Fibroblast of skin of left quadriceps (primary cell): ENCODE data around the gene BRSK2.

ENCODE experiments used
- DNase-seq, 2 experiments: peaks; one replicate each; pipeline ENCODE4 v3.0.0-alpha.2; 2013; ENCODE audit warnings: low read depth in 2 of 2

Gene BRSK2

DNA sequence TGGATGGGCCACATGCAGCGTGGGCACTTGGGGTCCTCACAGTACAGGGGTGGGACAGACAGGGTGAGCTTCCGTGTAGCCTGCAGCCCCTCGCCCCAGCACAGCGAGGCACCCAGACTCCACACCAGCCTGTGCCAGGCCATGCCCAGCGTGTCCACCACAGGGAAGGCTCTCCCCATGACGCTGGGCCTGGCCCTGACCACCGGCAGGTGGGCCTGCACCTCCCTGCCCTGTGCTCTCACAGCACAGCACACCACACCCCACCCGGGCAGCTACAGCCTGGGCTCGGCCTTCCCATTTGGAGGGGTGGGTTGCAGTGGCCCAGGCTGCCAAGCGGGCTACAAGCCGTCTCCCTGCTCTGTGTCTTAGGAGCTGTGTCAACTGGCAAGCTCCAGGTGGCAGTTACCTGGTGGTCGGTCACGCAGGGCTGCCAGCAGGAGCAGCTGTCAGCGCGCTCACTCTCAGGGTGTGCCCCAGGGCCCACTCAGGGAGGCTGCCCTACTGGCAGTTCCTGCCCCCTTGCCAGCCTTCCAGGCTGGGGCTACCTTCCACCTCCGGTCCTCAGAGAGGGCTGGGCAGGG is 92.2 kb downstream of the BRSK2 start:
- DNase-seq = no peak

GRCh38 chr11:1482581-1483444 is 93.1 kb downstream of the BRSK2 start:
- DNase-seq = no peak

- no peak for DNase-seq
These were observed 93.8 kb downstream of the BRSK2 start for GRCh38 chr11:1483445-1483961.

- no peak for DNase-seq
These were observed 94.4 kb downstream of the BRSK2 start for GRCh38 chr11:1484061-1484671.

- DNase-seq = no peak
These were observed 95.2 kb downstream of the BRSK2 start for GRCh38 chr11:1484695-1485503.

GRCh38 chr11:1485504-1485885 is 95.8 kb downstream of the BRSK2 start:
- no peak for DNase-seq

DNA sequence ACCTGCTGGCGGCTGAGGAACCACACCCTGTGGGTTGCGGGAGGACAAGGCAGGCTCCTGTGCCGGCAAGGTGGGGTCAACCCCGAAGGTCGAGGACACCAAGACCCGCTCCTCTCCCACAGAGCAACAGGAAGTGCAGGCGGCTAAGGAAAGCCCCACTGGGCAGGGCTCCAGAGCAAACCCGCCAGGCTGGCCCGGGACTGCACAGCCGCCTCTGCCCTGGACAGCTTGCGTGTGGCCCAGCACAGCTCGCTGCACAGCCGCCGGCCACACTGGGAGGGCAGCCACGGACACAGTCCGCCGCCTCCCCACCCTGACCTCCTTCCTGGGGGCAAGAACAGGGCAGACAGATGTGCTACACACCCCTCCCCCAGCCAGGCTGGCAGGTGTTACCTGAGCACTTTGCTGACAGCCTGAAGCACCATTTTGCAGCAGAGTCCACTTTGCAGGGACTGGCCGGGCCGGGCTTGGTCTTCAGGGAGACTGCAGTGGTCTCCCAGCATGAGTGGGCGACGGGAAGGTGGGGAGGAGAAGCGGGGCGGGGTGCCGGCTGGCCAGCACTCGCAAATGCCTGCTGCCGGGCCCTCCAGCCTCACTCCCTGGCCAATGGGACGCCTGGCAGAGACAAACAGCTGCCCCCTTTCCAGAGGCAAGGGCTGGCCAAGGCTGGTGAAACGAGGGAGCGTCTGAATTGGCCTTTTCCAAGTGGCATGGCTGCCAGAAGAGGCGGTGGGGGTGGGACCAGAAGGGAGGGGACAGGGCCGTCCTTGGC is 96.5 kb downstream of the BRSK2 start, which contains the start of gene MOB2:
Gene MOB2 (minus strand): TSS at position 726 of the 772 bp plus-strand sequence. CDS start 223 bp downstream, at position 503.
- no peak for DNase-seq

GRCh38 chr11:1487091-1487850 is 97.5 kb downstream of the BRSK2 start:
- DNase-seq = no peak

- no peak for DNase-seq
These were observed 98.3 kb downstream of the BRSK2 start for GRCh38 chr11:1487851-1488574.

DNA sequence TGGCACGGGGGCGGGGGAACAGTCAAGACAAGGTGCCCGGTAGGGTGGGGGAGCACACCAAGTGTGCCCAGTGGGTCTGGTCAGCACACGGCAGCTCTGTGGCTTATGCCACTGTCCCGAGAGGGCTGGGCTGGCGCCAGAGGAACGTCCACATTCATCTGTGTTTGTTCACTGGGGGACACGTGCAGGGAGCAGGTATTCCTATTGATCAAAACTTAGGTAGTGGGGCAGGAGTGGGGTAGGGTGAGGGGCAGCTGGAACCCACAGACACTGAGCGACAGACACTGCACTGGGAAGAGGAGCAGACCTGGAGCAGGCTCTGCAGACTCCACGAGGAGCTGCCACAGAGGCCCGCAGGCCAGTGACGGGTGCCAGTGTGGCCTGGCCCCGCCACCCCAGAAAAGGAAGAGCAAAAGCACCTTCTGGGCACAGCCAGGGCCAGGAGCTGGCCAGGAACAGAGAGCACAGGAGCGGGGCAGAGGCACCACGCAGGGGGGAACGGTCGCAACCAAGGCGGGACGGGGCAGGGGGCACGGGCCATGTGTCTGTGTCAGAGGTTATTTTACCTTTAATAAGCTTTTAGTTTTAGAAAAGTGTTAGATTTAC is 98.9 kb downstream of the BRSK2 start:
- DNase-seq = no peak

DNA sequence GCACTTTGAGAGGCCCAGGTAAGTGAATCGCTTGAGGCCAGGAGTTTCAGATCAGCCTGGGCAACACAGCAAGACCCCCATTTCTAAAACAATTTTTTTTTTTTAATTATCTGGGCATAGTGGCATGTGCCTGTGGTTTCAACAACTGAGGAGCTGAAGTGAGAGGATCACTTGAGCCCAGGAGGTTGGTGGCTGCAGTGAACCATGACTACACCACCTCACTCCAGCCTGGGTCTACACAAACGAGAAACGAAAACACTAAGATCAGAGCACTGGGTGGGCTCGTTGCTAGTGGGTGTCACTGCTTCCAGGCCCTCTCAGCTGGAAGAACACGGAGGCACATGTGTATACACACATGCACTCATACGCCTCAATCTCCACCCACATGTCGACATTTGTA is 100.9 kb downstream of the BRSK2 start:
- DNase-seq = no peak

DNA sequence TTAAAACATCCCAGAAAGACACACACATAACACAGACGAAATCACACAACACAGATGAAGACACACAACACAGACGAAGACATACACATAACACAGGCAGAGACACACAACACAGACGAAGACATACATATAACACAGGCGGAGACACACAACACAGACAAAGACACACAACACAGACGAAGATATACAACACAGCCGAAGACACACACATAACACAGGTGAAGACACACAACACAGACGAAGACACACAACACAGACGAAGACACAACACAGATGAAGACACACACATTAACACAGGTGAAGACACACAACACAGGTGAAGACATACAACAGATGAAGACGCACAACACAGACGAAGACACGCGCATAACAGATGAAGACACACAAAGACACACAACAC is 101.6 kb downstream of the BRSK2 start:
- DNase-seq = no peak

- no peak for DNase-seq
These were observed 104.0 kb downstream of the BRSK2 start for GRCh38 chr11:1493650-1494244.

DNA sequence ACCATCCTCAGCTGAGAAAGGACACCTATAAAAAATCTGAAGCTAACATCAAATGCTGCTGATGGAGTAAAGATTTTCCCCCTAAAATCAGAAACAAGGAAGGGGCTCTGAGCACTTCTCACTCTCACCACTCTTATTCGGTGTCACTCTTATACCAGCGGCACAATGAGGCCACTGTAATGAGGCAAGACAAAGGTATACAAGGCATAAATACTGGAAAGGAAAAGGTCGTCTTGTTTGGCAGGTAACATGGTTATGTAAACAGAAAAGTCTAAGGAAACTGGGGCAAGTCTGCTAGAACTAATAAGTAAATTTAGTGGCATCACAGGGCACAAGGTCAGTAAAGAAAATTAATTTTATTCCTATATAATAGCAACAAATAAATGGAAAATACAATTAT is 104.9 kb downstream of the BRSK2 start:
- no peak for DNase-seq

GRCh38 chr11:1496091-1496760 is 106.5 kb downstream of the BRSK2 start:
- DNase-seq = no peak

DNA sequence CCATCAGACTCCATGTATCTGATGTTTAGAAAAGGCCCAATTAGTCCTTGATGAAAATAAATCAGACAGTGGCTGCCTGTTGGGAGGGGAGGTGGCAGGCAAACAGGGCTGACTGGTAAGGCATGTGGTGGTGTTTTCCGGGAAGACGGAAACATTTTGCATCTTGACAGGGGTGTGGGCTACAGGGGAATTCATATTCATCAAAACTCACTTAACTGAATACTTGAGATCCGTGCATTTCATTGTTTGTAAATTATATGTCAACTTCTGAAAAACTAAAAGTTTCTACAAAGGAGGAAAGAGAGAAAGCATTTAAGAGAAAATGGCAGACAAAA is 107.0 kb downstream of the BRSK2 start:
- DNase-seq = no peak

DNA sequence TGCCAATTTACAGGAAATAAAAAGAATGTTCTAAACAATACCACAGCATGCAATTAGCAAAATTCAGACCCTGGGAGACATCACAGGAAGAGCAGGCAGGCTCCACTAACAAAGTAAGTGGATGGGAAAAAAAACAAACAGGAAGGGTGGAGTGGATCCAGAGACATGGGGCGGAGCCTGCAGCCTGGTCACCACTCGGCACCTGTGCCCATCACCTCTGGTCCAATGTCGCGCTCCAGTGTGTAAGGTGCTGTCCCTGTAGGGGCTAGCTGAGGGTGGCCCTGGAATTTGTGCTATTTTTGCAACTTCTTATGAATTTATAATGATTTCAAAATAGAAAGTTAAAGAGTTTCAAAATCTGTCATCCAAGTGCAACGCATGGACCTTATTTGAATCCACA is 107.9 kb downstream of the BRSK2 start:
- DNase-seq = no peak

- no peak for DNase-seq
These were observed 108.5 kb downstream of the BRSK2 start for GRCh38 chr11:1498262-1498661.
